Measurements from ENCODE around the gene ARHGEF9. TPM values are rescaled to one million over a fixed set of nuclear protein-coding genes. Genes with fewer than 3 reads are reported as not detected.

Gene ARHGEF9
- total and polyA plus RNA-seq, 10 of the 15 experiments (the other 5 are each of a cell fraction or from before 2014, with no cell fraction given), result 3.2 to 25.2 (median 14.3) TPM

GRCh38 chrX:63761639-63762038 lies 23.4 kb downstream of the ARHGEF9 start (continued):
- TF ChIP-seq E4F1 (IDR thresholded peaks at IDR 0.05; ENCODE audit: borderline replicate concordance, partially characterized antibody), result no peak
- TF ChIP-seq CREM (IDR thresholded peaks at IDR 0.05; ENCODE audit: low read depth), result 0 out of 2 replicates have a peak, but pooled peaks have one; percentile 46
- TF ChIP-seq MEF2B (IDR thresholded peaks at IDR 0.05; ENCODE audit: partially characterized antibody, poor library complexity, severe bottlenecking), result peak; percentile 92
- TF ChIP-seq ZNF384 (IDR thresholded peaks at IDR 0.05; ENCODE audit: borderline replicate concordance, low read depth, low read length), result no peak
- TF ChIP-seq IKZF1 (conservative IDR thresholded peaks at IDR 0.05), result peak; percentile 43; the same call in 1 of the 2 replicates
- TF ChIP-seq IKZF2 (IDR thresholded peaks at IDR 0.05), result peak; percentile 34 to 68; a peak in 3 of 4 replicates
- TF ChIP-seq SPI1 (IDR thresholded peaks at IDR 0.05; ENCODE audit: borderline replicate concordance, insufficient read depth, low read depth, low read length), result no peak
- TF ChIP-seq NFIC (IDR thresholded peaks at IDR 0.05; ENCODE audit: low read depth, low read length), result peak; percentile 84
- TF ChIP-seq TCF3 (IDR thresholded peaks at IDR 0.05; ENCODE audit: borderline replicate concordance, insufficient read depth, low read depth, low read length), result 0 out of 2 replicates have a peak, but pooled peaks have one; percentile 48
- no peak for TF ChIP-seq JUND (IDR thresholded peaks at IDR 0.05; ENCODE audit: low read depth, low read length)

- ChIA-PET SMC1A (ENCODE audit: uncharacterized antibody, unreplicated experiment) (interaction anchor here (0.6 to 1.2 kb wide), 2 partner anchors 11 to 27 kb away, joined by 3 read pairs; no protein-coding TSS in a partner anchor), CTCF (interaction anchor here (0.9 kb wide), 1 partner anchor 17 kb away, joined by 3 read pairs; no protein-coding TSS in a partner anchor), POLR2A (interaction anchor here (1.0 kb wide), 1 partner anchor 22 kb away, joined by 3 read pairs; no protein-coding TSS in a partner anchor), RAD21 (ENCODE audit: unreplicated experiment) (no interaction called here)
- in situ Hi-C loops (cut with MboI), result no loop called here
- Histone ChIP-seq H3K79me2 (ENCODE audit: control insufficient read depth, insufficient read depth, low read length) (peaks cover 17% of the 10 kb centered on the region), H3K27ac (ENCODE audit: control insufficient read depth, insufficient read depth) (no peak overlapping the region), H3K36me3 (ENCODE audit: control insufficient read depth in 2 of 2, insufficient read depth in 2 of 2, low read length in 1 of 2) (no peaks in the 10 kb centered on the region), H2AFZ (ENCODE audit: control insufficient read depth, low read depth, low read length) (no peak overlapping the region), H3K4me2 (ENCODE audit: control insufficient read depth, insufficient read depth) (no peak overlapping the region), H3K9me3 (replicated peaks; ENCODE audit: control insufficient read depth, insufficient read depth, low read length) (no peaks in the 10 kb centered on the region), H3K4me3 (no peak overlapping the region), H4K20me1 (ENCODE audit: control insufficient read depth, insufficient read depth) (no peaks in the 10 kb centered on the region), H3K27me3 (replicated peaks in 1 of 2; ENCODE audit: control insufficient read depth in 2 of 2, insufficient read depth in 2 of 2, low read length in 1 of 2) (no peaks in the 10 kb centered on the region), H3K9ac (ENCODE audit: control insufficient read depth, insufficient read depth, low read length) (no peak overlapping the region), H3K4me1 (ENCODE audit: control insufficient read depth, insufficient read depth, low read length) (peaks cover 8% of the 10 kb centered on the region; the same call in 1 of the 2 replicates)
- DNase-seq (ENCODE audit: low read depth, low spot score), result no peak
- no peak for FAIRE-seq
- intact Hi-C loops (cut with micrococcal nuclease; ENCODE audit: unreplicated experiment), result loop anchor here (5.0 to 10.0 kb wide), 2 partner anchors 406 to 447 kb away; partner anchors contain the start of genes AMER1 and SPIN4
- TF ChIP-seq SMAD5 (IDR thresholded peaks at IDR 0.05; ENCODE audit: low read depth), result no peak
- no peak for TF ChIP-seq CREM (IDR thresholded peaks at IDR 0.05; ENCODE audit: low read depth)
- ATAC-seq, result no peak
- BruUV-seq (replicated peaks), result no TSS peak
- 50% methylated on average over 2 of the region's 2 CpGs for WGBS (ENCODE audit: insufficient coverage, insufficient replicate concordance, low lambda C conversion rate, missing lambda C conversion rate)
Measured at GRCh38 chrX:63758011-63758410, 27.0 kb downstream of the ARHGEF9 start.
